ENCODE results near the gene MEGF6. TPM values are rescaled to one million over a fixed set of nuclear protein-coding genes. Genes with fewer than 3 reads are reported as not detected.

Gene MEGF6
- total RNA-seq, 1 experiment from 2014 or later, result 65.3 TPM

GRCh38 chr1:3537359-3537758 is 73.9 kb downstream of the MEGF6 start:
- Histone ChIP-seq H3K79me2 (ENCODE audit: low read depth) (peaks cover 16% of the 10 kb centered on the region), H3K9me2 (ENCODE audit: insufficient read depth) (no peaks in the 10 kb centered on the region), H3K9me3 (ENCODE audit: insufficient read depth, low read depth) (no peaks in the 10 kb centered on the region), H3K27ac (no peak overlapping the region), H3K4me1 (replicated peaks; ENCODE audit: insufficient read depth) (peaks cover 21% of the 10 kb centered on the region), H2AFZ (no peak overlapping the region), H3K27me3 (ENCODE audit: insufficient read depth, low read depth) (no peaks in the 10 kb centered on the region), H3K4me2 (no peak overlapping the region), H3F3A (ENCODE audit: insufficient read depth, low read depth) (peaks cover 21% of the 10 kb centered on the region), H3K36me3 (ENCODE audit: low read depth) (no peaks in the 10 kb centered on the region), H4K20me1 (ENCODE audit: insufficient read depth) (no peaks in the 10 kb centered on the region; the same call in 1 of the 2 replicates), H3K4me3 (no peak overlapping the region)
- intact Hi-C loops (cut with micrococcal nuclease; ENCODE audit: unreplicated experiment), result no loop called here
- ChIA-PET POLR2A (ENCODE audit: unreplicated experiment) (no interaction called here), CTCF (no interaction called here)
- BruUV-seq (replicated peaks), result no TSS peak
- DNase-seq, result no peak
- TF ChIP-seq CTCF (conservative IDR thresholded peaks at IDR 0.05), result no peak
- no peak for TF ChIP-seq EZH2 (IDR thresholded peaks at IDR 0.05; ENCODE audit: low read depth)

GRCh38 chr1:3536420-3537195 is 74.7 kb downstream of the MEGF6 start:
- Histone ChIP-seq H3K27ac (no peak overlapping the region), H2AFZ (no peak overlapping the region), H3K27me3 (ENCODE audit: insufficient read depth, low read depth) (no peaks in the 10 kb centered on the region), H3K9me3 (ENCODE audit: insufficient read depth, low read depth) (no peaks in the 10 kb centered on the region), H4K20me1 (ENCODE audit: insufficient read depth) (no peaks in the 10 kb centered on the region; the same call in 1 of the 2 replicates), H3K4me1 (replicated peaks; ENCODE audit: insufficient read depth) (peaks cover 14% of the 10 kb centered on the region), H3K9me2 (ENCODE audit: insufficient read depth) (no peaks in the 10 kb centered on the region), H3K79me2 (ENCODE audit: low read depth) (peaks cover 16% of the 10 kb centered on the region), H3K36me3 (ENCODE audit: low read depth) (no peaks in the 10 kb centered on the region), H3K4me2 (no peak overlapping the region), H3F3A (ENCODE audit: insufficient read depth, low read depth) (peaks cover 18% of the 10 kb centered on the region; the same call in 1 of the 2 replicates), H3K4me3 (no peak overlapping the region)
- no TSS peak for BruUV-seq (replicated peaks)
- CTCF ChIA-PET, result no interaction called here
- TF ChIP-seq CTCF (conservative IDR thresholded peaks at IDR 0.05), result no peak
- no peak for TF ChIP-seq EZH2 (IDR thresholded peaks at IDR 0.05; ENCODE audit: low read depth)
- no peak for DNase-seq
- intact Hi-C loops (cut with micrococcal nuclease; ENCODE audit: unreplicated experiment), result no loop called here
- POLR2A ChIA-PET (ENCODE audit: unreplicated experiment), result no interaction called here

- Histone ChIP-seq H3K27me3 (ENCODE audit: insufficient read depth, low read depth) (no peaks in the 10 kb centered on the region), H4K20me1 (ENCODE audit: insufficient read depth) (no peaks in the 10 kb centered on the region; the same call in 1 of the 2 replicates)
Measured at GRCh38 chr1:3535732-3536131, 75.6 kb downstream of the MEGF6 start.

More at GRCh38 chr1:3535732-3536131, 75.6 kb downstream of the MEGF6 start:
- POLR2A ChIA-PET (ENCODE audit: unreplicated experiment), result no interaction called here
- no peak for DNase-seq
- Histone ChIP-seq H3K9me2 (ENCODE audit: insufficient read depth) (no peaks in the 10 kb centered on the region), H3K4me2 (no peak overlapping the region), H3K9me3 (ENCODE audit: insufficient read depth, low read depth) (no peaks in the 10 kb centered on the region), H3K4me3 (no peak overlapping the region), H3K27ac (no peak overlapping the region), H3K4me1 (replicated peaks; ENCODE audit: insufficient read depth) (peaks cover 5% of the 10 kb centered on the region), H3F3A (ENCODE audit: insufficient read depth, low read depth) (peaks cover 14% of the 10 kb centered on the region; the same call in 1 of the 2 replicates), H3K36me3 (ENCODE audit: low read depth) (no peaks in the 10 kb centered on the region), H2AFZ (no peak overlapping the region), H3K79me2 (ENCODE audit: low read depth) (peaks cover 9% of the 10 kb centered on the region)
- CTCF ChIA-PET, result no interaction called here
- BruUV-seq (replicated peaks), result no TSS peak
- intact Hi-C loops (cut with micrococcal nuclease; ENCODE audit: unreplicated experiment), result no loop called here
- TF ChIP-seq CTCF (conservative IDR thresholded peaks at IDR 0.05), result no peak
- TF ChIP-seq EZH2 (IDR thresholded peaks at IDR 0.05; ENCODE audit: low read depth), result no peak

Data from PC-9 (cell line).